ENCODE data around the gene RASA3. TPM values are rescaled to one million over a fixed set of nuclear protein-coding genes. Genes with fewer than 3 reads are reported as not detected.

The RASA3 gene
- polyA plus RNA-seq, 3 donors, result 9.0 to 32.6 (median 16.6) TPM

- intact Hi-C loops (cut with micrococcal nuclease), result no loop called here
- no peak overlapping the region for H3K27ac ChIP-seq (ENCODE audit: low read depth in 1 of 2, low read length in 2 of 2)
- H3K27me3 ChIP-seq (ENCODE audit: control insufficient read depth in 2 of 2, insufficient read depth in 2 of 2, low read length in 2 of 2), result no peaks in the 10 kb centered on the region
- H3K4me3 ChIP-seq (replicated peaks in 1 of 3; ENCODE audit: low read depth in 2 of 3, low read length in 3 of 3), result no peak overlapping the region
- no peaks in the 10 kb centered on the region for H3K27me3 Mint-ChIP-seq (ENCODE audit: low read depth in 3 of 3)
- peaks cover 47% of the 10 kb centered on the region for H4K20me1 ChIP-seq (ENCODE audit: insufficient read depth, low read length)
- WGBS (ENCODE audit: insufficient coverage), result 94% methylated on average over 18 of the region's 18 CpGs
- DNase-seq, result no peak
- no peak overlapping the region for H3K4me3 Mint-ChIP-seq
- H2AFZ ChIP-seq (ENCODE audit: insufficient read depth, low read depth, low read length, poor library complexity, severe bottlenecking), result no peak overlapping the region
- H3K9me3 ChIP-seq (replicated peaks in 1 of 2; ENCODE audit: control insufficient read depth in 1 of 2, insufficient read depth in 1 of 2, low read length in 2 of 2), result peaks cover 23 to 38% of the 10 kb centered on the region in 2 donors
- peaks cover 8% of the 10 kb centered on the region for H3K4me1 Mint-ChIP-seq
- H3K36me3 Mint-ChIP-seq, result peaks cover 10 to 11% of the 10 kb centered on the region in 2 donors
- TF ChIP-seq CTCF (IDR thresholded peaks at IDR 0.05), result no peak
- H3K9ac ChIP-seq (ENCODE audit: insufficient read depth, low read length, poor library complexity, severe bottlenecking), result no peak overlapping the region
- peaks cover 0 to 7% of the 10 kb centered on the region in 2 donors for H3K36me3 ChIP-seq (replicated peaks in 1 of 2; ENCODE audit: control insufficient read depth in 1 of 2, insufficient read depth in 2 of 2, low read length in 2 of 2)
- no peak overlapping the region for H3K4me2 ChIP-seq (replicated peaks; ENCODE audit: extremely low read depth, low read length, poor library complexity, severe bottlenecking)
- H3K4me1 ChIP-seq (ENCODE audit: control insufficient read depth in 1 of 2, insufficient read depth in 2 of 2, low read length in 2 of 2), result peaks cover 0 to 6% of the 10 kb centered on the region in 2 donors
- peaks cover 52% of the 10 kb centered on the region for H3K79me2 ChIP-seq (ENCODE audit: insufficient read depth, low read length)
- H3K9me3 Mint-ChIP-seq, result peaks cover 20 to 39% (median 32%) of the 10 kb centered on the region in 7 donors
- H3K27ac Mint-ChIP-seq, result no peak overlapping the region
These were observed 45.0 kb downstream of the RASA3 start for GRCh38 chr13:114087430-114087829.

DNA sequence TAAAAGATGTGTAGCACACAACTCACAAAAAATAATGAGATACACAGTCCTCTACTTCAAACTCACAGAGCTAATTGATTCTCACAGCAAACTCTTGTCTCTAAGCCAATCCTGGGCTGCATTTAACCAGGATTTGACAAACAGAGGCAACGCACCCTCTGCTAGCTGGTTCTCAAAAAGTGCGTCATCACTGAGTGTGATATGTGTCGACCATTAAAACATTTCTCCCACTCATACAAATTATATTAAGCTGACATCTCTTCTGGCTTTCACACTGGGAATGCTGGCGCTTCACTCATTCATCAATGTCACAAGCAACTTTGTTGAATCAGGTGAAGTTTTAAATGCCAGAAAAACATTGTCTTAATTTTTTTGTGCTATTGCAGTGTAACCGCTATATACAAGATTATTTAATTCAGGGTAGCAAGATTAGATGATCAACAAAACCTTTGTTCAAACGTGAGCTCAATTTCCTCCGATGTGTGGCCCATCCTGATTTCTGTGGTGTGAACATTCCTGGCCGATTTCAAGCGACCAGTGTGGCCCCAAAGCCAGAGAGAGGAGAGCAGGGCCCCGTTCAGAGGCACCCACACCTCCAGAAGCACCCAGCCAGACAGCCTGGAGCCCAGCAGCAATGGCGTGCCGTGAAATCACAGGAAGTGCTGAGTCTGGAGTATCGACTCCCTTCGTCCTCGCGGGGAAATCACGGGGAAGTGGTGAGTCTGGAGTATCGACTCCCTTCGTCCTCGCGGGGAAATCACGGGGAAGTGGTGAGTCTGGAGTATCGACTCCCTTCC lies 49.4 kb downstream of the RASA3 start:
- H2AFZ ChIP-seq (ENCODE audit: insufficient read depth, low read depth, low read length, poor library complexity, severe bottlenecking), result no peak overlapping the region
- intact Hi-C loops (cut with micrococcal nuclease), result no loop called here
- no peaks in the 10 kb centered on the region for H3K27me3 ChIP-seq (ENCODE audit: control insufficient read depth in 2 of 2, insufficient read depth in 2 of 2, low read length in 2 of 2)
- no peak overlapping the region for H3K9ac ChIP-seq (ENCODE audit: insufficient read depth, low read length, poor library complexity, severe bottlenecking)
- H3K4me2 ChIP-seq (replicated peaks; ENCODE audit: extremely low read depth, low read length, poor library complexity, severe bottlenecking), result no peak overlapping the region
- no peak for TF ChIP-seq CTCF (IDR thresholded peaks at IDR 0.05)
- peaks cover 12 to 16% of the 10 kb centered on the region in 2 donors for H3K36me3 Mint-ChIP-seq
- DNase-seq, result peak in 1 of 3 donors; percentile 49
- H3K27ac ChIP-seq (ENCODE audit: low read depth in 1 of 2, low read length in 2 of 2), result peak overlapping the region; percentile 23 to 63
- peak overlapping the region in 4 of 7 donors; percentile 4 to 60 (median 33) for H3K27ac Mint-ChIP-seq
- H3K4me1 ChIP-seq (ENCODE audit: control insufficient read depth in 1 of 2, insufficient read depth in 2 of 2, low read length in 2 of 2), result no peaks in the 10 kb centered on the region
- peaks cover 7% of the 10 kb centered on the region for H3K4me1 Mint-ChIP-seq
- no peaks in the 10 kb centered on the region for H3K27me3 Mint-ChIP-seq (ENCODE audit: low read depth in 3 of 3)
- peaks cover 4 to 28% of the 10 kb centered on the region in 2 donors for H3K36me3 ChIP-seq (replicated peaks in 1 of 2; ENCODE audit: control insufficient read depth in 1 of 2, insufficient read depth in 2 of 2, low read length in 2 of 2)
- H3K4me3 ChIP-seq (replicated peaks in 1 of 3; ENCODE audit: low read depth in 2 of 3, low read length in 3 of 3), result no peak overlapping the region
- H3K79me2 ChIP-seq (ENCODE audit: insufficient read depth, low read length), result peaks cover 58% of the 10 kb centered on the region
- peaks cover 5 to 15% of the 10 kb centered on the region in 2 donors for H3K9me3 ChIP-seq (replicated peaks in 1 of 2; ENCODE audit: control insufficient read depth in 1 of 2, insufficient read depth in 1 of 2, low read length in 2 of 2)
- H4K20me1 ChIP-seq (ENCODE audit: insufficient read depth, low read length), result peaks cover 58% of the 10 kb centered on the region
- peaks cover 5 to 17% (median 9%) of the 10 kb centered on the region in 7 donors for H3K9me3 Mint-ChIP-seq
- no peak overlapping the region for H3K4me3 Mint-ChIP-seq
- 100% methylated on average over 6 of the region's 23 CpGs for WGBS (ENCODE audit: insufficient coverage)
